Kidney (tissue), 14 donors: Measurements from ENCODE around the gene VGLL4. TPM values are rescaled to one million over a fixed set of nuclear protein-coding genes. Genes with fewer than 3 reads are reported as not detected.

Experiments
- DNase-seq, 5 donors: peaks; one replicate each; pipeline ENCODE4 v3.0.0-alpha.2; 2013 to 2020
- FAIRE-seq: peaks from 2 replicates; lab custom pipeline; 2012; peaks lifted over from hg19 to GRCh38; lab: Jason Lieb, UNC
- H3K27ac ChIP-seq, 2 donors: one replicate each; pipeline ENCODE4 v1.7.0; 2013; ENCODE audit warnings: low read depth in 2 of 2, low read length in 2 of 2, inconsistent platforms in 1 of 2
- H3K27me3 ChIP-seq: one replicate; pipeline ENCODE4 v1.7.1; 2013; ENCODE audit warnings: low read length, inconsistent platforms; ENCODE audit not compliant: control insufficient read depth, insufficient read depth
- H3K36me3 ChIP-seq, 3 donors: one replicate each; pipeline versions ENCODE4 v1.7.0 to v1.7.1; 2013; ENCODE audit warnings: low read length in 3 of 3, control low read depth in 1 of 3, inconsistent platforms in 1 of 3; ENCODE audit not compliant: insufficient read depth in 3 of 3, control insufficient read depth in 2 of 3
- H3K4me1 ChIP-seq, 3 donors: one replicate each; pipeline versions ENCODE4 v1.7.0 to v1.7.1; 2013; ENCODE audit warnings: low read length in 3 of 3, inconsistent platforms in 1 of 3, low read depth in 1 of 3; ENCODE audit not compliant: control insufficient read depth in 2 of 3, insufficient read depth in 2 of 3
- H3K4me3 ChIP-seq, 3 donors: one replicate each; pipeline versions ENCODE4 v1.7.0 to v1.8.1; 2013; ENCODE audit warnings: low read length in 3 of 3, control low read depth in 1 of 3, inconsistent platforms in 1 of 3
- H3K9ac ChIP-seq, 3 donors: one replicate each; pipeline versions ENCODE4 v1.7.0 to v1.7.1; 2013; ENCODE audit warnings: low read length in 3 of 3, control low read depth in 1 of 3, inconsistent platforms in 1 of 3
- H3K9me3 ChIP-seq, 3 donors: one replicate each; pipeline versions ENCODE4 v1.7.0 to v1.7.1; 2013; ENCODE audit warnings: low read length in 3 of 3, control low read depth in 1 of 3, inconsistent platforms in 1 of 3; ENCODE audit not compliant: control insufficient read depth in 2 of 3, insufficient read depth in 1 of 3
- intact Hi-C: fragments of 100-400 bp; cut with DNase I; formaldehyde crosslinking; loops from one replicate; pipeline ENCODE4 v1.11.1; 2022
- polyA plus RNA-seq: library from polyadenylated mRNA; stranded (reverse); fragments of 350-450 nt; fragmentation: Illumina TruSeq; extraction: RNeasy Lipid Tissue Mini Kit (QIAGEN cat#74804); gene quantifications from one replicate; pipeline ENCODE4 v1.2.3, GENCODE V29; 2014; ENCODE audit warnings: low read depth, low replicate concordance; ENCODE audit not compliant: insufficient read depth
- total RNA-seq: library from RNA; stranded (reverse); fragmentation: NEBNext Ultra II Directional; extraction: Animal tissue kit (Norgen Biotek cat#: 25700); gene quantifications from one replicate; pipeline ENCODE4 v1.2.1, GENCODE V29; 2021
- TF ChIP-seq, protein P1 (sequence below): IDR thresholded peaks from 3 replicates; pipeline ENCODE4 v1.5.1; 2012; ENCODE audit warnings: mild to moderate bottlenecking, moderate library complexity, borderline replicate concordance; ENCODE audit not compliant: insufficient read depth; ENCODE audit errors: extremely low read depth
- donor health status: control.
- donor health status: control.
- donor health status: control.
- donor health status: control.
- donor health status: control.
- donor health status: DM: yes; HTN: yes; CAD: no.
- donor health status: Normal renal cell carcinoma (clear cell type).

Gene VGLL4
- total and polyA plus RNA-seq, 2 donors from 2014 or later = 41.4 to 78.5 TPM

DNA sequence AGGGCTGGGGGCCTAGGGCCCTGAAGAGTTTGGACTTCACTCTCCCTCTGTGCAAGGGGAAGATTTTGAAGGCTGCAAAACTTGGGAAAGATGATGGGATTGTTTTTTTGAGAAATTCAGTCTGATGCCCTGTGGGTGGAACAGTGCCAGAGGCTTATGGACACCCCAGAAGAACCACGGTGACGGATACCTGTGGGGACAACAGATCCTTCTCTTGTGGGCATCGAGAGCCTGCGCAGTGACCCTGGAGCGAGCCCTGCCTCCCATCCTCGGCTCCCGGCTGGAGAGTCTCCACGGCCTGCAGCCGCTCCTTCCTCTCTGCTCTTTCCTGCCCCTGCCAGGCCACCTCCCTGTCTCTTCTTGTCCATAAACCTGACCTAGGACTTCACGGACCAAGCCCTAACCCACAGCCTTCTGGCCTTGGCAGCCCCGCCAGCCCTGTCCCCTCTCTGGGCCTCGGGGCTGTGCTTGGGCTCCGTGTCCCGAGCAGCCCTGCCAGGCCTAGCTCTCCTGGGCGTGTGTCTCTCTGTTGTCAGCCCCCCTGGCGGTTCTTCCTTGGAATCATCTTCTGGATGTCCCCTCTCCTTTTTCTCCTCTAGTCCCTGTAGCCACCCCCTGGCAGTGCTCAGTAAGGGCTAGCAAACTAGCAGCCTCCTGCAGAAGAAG lies 98.4 kb downstream of the VGLL4 start:
- Histone ChIP-seq H3K27me3 (no peaks in the 10 kb centered on the region), H3K9me3 (no peaks in the 10 kb centered on the region), H3K9ac (no peak overlapping the region), H3K4me1 (peaks cover 0 to 3% (median 0%) of the 10 kb centered on the region in 3 donors), H3K36me3 (no peaks in the 10 kb centered on the region), H3K4me3 (no peak overlapping the region), H3K27ac (no peak overlapping the region)
- DNase-seq (no peak), FAIRE-seq (no peak)
- intact Hi-C loops = no loop called here
- TF ChIP-seq, protein P1, sequence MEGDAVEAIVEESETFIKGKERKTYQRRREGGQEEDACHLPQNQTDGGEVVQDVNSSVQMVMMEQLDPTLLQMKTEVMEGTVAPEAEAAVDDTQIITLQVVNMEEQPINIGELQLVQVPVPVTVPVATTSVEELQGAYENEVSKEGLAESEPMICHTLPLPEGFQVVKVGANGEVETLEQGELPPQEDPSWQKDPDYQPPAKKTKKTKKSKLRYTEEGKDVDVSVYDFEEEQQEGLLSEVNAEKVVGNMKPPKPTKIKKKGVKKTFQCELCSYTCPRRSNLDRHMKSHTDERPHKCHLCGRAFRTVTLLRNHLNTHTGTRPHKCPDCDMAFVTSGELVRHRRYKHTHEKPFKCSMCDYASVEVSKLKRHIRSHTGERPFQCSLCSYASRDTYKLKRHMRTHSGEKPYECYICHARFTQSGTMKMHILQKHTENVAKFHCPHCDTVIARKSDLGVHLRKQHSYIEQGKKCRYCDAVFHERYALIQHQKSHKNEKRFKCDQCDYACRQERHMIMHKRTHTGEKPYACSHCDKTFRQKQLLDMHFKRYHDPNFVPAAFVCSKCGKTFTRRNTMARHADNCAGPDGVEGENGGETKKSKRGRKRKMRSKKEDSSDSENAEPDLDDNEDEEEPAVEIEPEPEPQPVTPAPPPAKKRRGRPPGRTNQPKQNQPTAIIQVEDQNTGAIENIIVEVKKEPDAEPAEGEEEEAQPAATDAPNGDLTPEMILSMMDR = no peak

DNA sequence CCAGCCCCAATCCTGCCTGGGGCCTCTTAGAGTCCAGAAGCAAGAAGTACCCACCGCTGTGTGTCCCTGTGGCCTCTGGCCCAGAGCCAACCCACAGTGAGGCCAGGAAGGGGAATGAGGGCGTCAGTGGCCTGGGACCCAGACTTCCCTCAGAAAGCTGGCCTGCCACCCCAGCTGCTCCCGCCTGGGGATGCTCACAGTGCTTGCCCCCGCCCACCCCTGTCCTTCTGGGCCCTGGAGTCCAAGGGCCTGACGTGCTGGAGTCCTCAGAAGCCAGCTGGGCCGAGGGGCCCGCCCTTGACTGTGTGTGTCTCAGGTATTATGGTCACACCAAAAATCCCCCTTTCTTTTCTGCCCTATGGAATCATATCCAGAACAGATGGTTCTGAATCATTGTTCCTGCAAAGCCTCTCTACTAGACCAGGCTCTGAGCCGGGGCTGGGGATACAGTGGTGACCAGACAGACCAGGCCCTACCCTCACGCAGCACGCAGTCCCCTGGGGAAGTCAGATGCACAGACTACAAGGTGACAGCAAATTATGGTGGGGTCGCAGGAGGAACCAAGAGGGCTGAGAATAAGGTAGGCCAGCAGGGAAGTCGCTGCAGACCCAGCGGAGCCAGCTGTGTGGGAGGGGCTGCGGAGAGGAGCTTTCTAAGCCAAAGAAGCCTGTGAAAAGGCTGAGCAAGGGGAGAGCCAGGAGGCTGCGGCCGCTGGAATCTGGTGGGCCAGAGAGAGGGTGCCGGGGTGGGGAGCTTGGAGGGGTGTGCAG lies 99.1 kb downstream of the VGLL4 start:
- intact Hi-C loops = no loop called here
- Histone ChIP-seq H3K27me3 (no peaks in the 10 kb centered on the region), H3K9ac (no peak overlapping the region), H3K9me3 (no peaks in the 10 kb centered on the region), H3K36me3 (no peaks in the 10 kb centered on the region), H3K27ac (no peak overlapping the region), H3K4me1 (peaks cover 0 to 3% (median 0%) of the 10 kb centered on the region in 3 donors), H3K4me3 (no peak overlapping the region)
- FAIRE-seq = no peak
- TF ChIP-seq, protein P1 = no peak
- DNase-seq = no peak

DNA sequence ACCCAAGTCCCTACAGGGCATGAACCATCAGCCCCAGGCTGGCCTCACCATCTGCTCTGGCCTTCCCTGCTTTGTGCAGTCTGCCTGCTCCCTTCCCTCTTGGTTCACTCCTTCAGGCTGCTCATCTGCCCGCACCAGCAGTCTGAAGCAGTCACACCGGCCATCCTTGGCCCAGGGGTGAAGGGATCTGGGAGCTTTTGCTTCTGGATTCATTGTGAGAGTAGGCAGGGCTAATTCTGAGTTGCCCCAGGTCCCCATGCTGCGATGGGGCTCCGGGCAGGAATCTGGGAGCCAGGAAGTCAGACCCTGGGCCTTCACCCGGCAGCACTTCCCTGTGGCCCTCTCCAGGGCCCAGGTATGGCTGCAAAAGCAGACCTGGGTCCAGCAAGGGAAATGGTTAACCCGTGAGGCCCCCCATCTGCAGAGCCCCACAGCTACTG lies 99.7 kb downstream of the VGLL4 start:
- no peaks in the 10 kb centered on the region for H3K27me3 ChIP-seq
- intact Hi-C loops = no loop called here
- H3K4me3 ChIP-seq = no peak overlapping the region
- no peaks in the 10 kb centered on the region for H3K36me3 ChIP-seq
- peaks cover 0 to 3% (median 0%) of the 10 kb centered on the region in 3 donors for H3K4me1 ChIP-seq
- no peaks in the 10 kb centered on the region for H3K9me3 ChIP-seq
- FAIRE-seq (no peak), DNase-seq (no peak)
- no peak overlapping the region for H3K9ac ChIP-seq
- TF ChIP-seq, protein P1 = no peak
- H3K27ac ChIP-seq = no peak overlapping the region
